Amygdala (tissue), 56 donors: Measurements from ENCODE around the gene RTP1.
A peak's percentile ranks its signal among the peaks of the same experiment; 100 is the strongest.
"Not testable (repeated sequence)": the region's sequence is repeated elsewhere in the genome, so short reads cannot be mapped to it uniquely, and the experiment has no call there.

Source experiments
- DNase-seq, 56 donors: peaks; one replicate each; lab custom pipeline; 2025; lab: John Stamatoyannopoulos, UW

RTP1 gene, protein sequence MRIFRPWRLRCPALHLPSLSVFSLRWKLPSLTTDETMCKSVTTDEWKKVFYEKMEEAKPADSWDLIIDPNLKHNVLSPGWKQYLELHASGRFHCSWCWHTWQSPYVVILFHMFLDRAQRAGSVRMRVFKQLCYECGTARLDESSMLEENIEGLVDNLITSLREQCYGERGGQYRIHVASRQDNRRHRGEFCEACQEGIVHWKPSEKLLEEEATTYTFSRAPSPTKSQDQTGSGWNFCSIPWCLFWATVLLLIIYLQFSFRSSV

DNA sequence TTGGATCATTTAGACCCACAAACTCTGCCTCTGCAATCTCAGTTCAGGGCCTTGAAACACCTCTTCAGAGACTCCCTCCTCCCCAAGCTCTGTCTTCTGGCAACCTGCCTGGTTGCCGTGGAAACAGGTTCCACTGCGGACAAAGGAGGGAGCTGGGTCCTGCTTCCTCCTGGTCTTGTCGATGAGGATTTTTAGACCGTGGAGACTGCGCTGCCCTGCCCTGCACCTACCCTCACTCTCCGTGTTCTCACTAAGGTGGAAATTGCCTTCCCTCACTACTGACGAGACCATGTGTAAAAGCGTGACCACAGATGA, at the start of gene RTP1:
RTP1 (plus strand) TSS at position 152 of the 315 bp plus-strand sequence; CDS start at position 182, 30 bp downstream.
- peak in 17 of 56 donors; percentile 0 to 30 (median 12) for DNase-seq

DNA sequence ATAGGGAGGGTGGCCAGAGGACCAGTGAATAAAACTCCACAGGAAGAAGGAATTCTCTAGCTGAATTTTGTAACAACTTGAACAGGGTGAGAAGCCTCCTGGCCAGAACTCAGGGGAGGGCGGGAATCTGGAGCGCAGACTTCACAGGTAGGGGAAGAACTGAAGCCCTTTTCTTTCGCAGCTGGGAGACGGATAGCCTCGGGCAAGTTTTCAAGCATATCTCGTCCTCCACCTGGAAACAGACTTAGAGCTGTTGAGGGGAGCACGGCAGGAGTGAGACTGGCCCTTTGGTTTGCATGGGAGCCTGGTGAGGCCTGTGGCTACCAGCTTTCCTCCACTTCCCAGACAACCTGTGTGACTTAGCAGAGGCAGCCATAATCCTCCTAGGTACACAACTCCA, 47.1 kb upstream of the RTP1 start:
- DNase-seq: no peak

DNA sequence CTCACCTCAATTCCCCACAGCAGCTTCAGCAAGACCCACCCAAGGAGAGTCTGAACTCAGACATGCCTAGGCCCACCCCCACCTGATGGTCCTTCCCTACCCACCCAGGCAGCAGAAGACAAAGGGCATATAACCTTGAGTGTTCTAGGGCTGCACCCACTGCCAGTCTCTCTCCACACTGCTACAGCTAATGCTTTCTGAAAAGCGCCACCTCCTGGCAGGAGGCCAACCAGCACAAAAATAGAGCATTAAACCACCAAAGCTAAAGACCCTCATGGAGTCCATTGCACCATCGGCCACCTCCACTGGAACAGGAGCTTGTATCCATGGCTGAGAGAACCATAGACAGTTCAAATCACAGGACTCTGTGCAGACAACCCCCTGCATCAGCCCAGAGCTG, 46.7 kb upstream of the RTP1 start:
- no peak for DNase-seq

DNA sequence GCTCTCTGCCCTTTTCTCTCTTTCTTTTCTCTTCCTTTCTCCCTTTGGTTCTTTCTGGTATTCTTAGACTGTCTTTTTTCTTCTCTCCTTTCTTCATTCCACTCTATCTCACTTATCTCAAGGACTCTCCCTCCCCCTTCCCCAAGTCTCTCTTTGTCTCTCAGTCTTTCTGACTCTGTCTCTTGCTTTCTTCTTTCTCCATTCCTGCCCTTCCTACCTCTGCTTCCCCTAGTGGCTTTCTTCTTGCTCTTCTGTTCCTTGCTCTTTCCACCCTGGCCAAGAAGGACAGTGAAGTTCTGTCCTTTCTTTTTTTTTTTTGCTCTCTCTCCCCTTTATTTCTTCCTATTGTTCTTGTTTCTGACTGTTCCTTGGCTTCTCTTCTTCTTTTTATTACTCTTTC, 35.7 kb upstream of the RTP1 start:
- DNase-seq: no peak

DNA sequence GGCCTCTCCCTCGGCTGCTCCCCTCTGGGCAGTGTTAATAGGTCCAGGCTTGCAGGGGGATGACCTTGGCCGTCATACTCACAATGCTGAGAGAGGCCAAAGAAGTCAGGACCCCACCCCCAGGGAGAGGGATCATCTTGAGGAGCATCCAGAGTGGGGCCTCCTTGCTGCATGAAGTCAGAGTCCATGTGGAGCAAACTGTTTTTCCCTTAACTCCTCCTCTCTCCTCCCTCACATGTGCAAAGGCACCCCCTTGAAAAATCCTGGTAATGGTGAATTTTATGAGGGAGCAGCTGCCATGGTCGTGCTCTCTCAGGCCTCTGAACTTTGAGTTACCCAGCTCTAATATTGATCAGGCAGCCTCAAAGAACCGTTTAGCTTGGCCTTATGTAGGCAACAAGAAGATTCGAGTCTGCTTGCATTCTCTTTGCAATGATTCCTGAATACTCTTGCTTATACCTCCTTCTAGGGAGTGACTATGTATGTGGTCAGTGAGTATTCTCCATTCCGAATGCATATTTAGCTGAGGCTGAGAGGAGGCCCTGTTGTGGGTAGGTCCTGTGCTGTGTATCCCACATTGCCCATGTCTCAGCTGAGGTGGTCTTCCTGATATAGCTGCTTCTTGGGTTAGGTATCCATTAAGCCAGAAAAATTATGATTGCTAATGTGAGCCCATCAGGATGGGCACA, 34.9 kb upstream of the RTP1 start:
- no peak for DNase-seq

DNA sequence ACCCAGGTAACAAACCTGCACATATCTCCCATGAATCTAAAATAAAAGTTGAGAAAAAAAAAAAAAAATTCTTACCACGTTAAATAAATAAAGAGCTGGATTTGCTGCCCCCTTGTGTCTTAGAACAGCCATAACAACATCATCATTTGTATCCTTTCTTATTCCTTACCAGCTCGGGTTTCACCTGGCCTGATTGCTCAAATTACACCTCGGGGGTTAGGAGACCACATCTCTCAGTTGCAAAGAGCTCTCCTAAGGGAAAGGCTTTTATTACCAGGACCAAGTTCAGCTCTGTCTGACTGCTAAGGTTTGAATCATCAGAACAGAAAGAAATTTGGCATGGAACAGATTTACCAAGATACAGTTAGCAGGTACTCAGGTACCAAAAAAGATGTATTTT, 32.1 kb upstream of the RTP1 start:
- peak in 3 of 56 donors; percentile 3 to 26 (median 11) for DNase-seq

DNA sequence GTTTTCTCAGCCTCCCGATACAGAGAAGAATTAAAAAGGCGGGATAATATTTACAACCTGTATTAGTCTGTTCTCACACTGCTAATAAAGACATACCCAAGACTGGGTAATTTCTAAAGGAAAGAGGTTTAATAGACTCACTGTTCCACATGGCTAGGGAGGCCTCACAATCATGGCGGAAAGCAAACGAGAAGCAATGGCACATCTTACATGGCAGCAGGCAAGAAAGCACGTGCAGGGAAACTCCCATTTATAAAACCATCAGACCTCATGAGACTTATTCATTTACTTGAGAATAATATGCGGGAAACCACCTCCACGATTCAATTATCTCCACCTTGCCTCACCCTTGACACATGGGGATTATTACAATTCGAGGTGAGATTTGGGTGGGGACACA, 30.5 kb upstream of the RTP1 start:
- DNase-seq: no peak

DNA sequence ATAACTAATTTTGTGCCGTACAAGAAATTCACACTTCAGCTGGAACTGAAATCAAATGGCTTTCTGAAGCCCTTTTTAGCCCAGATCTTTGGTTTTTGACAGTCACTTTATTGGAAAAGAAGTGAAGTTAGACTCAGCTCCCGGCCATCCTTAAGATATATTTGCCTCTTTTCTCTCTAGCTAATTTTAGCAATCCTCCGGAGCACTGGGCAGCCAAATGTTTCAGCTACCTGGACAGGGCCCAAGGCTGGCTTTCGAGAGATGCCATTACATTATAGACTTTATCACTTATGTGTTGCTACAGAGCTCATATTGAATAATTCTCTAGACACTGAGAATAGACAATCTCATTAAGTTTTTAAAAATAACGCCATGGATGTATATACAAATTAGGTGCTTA, 29.5 kb upstream of the RTP1 start:
- DNase-seq: no peak

GRCh38 chr3:187169231-187169960, 27.9 kb upstream of the RTP1 start:
- no peak for DNase-seq

GRCh38 chr3:187170911-187171310, 26.4 kb upstream of the RTP1 start:
- not testable (repeated sequence) for DNase-seq

DNA sequence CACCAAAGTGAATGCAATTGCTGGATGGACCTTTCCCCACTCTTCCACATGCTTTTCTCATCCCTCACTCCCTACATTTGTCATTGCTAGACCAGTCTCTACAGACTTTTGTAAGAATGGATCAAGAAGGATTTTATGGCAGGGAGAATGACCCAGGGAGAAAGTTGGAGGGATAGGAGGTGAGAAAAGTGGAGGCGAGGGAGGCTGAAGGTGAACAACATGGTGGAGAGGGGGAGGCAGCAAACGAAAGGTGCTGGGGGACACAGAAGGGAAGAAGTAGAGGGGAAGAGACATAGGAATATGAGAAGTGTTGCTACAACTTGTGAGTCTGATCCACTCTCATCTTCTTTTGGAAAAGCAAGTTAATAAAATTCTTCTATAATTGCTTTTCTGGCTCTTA, 24.4 kb upstream of the RTP1 start:
- DNase-seq: no peak

DNA sequence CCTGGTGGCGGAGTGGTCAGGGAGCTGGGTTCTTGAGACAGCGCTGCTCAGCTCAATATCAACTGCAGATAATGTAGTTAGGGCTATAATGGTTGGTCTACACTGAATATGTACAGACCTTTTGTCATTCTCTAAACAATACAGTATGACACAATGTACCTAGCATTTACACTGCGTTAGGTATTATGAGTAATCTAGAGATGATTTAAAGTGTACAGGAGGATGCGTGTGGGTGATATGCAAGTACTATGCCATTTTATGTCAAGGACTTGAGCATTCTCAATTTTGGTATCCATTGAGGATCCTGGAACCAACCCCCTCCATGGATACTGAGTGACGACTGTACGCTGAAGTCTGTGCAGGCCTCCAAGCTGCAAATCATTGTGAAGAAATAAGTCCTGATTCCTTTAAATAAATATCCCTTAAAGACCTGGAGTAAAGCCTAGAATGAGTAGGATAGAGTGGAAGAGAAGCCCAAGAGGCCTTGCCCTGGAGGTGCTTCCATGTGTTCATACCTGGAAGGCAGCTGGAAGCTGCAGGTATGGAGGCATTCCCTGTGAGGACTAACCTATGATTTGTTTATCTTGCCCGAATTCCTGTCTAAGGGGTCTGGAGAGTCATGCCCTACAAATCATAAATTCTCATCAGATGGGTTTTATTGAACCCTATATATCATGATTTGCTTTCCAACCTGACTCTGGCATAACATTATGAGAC, 15.7 kb upstream of the RTP1 start:
- DNase-seq: no peak

- DNase-seq: no peak
Measured at GRCh38 chr3:187183210-187183862, 13.9 kb upstream of the RTP1 start.

DNA sequence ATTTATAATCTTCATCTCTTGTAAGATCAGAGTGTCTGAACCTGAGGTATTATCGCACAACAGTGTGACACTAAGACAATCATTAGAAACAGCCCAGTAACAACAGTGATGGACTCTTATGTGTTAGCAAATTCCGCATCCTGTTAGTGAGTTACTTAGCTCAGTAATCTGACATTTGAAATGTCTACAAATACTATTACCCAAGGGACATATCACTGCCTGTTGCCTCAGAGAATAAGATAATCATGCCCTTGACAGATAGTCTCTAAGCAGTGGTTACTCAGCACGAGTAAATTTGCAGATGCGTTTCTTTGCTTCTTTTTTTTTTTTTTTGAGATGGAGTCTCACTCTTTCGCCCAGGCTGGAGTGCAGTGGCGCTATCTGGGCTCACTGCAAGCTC, 13.4 kb upstream of the RTP1 start:
- DNase-seq: no peak

- DNase-seq: no peak
Measured at GRCh38 chr3:187185759-187186158, 11.5 kb upstream of the RTP1 start.

- no peak for DNase-seq
Measured at GRCh38 chr3:187186375-187186774, 10.9 kb upstream of the RTP1 start.

DNA sequence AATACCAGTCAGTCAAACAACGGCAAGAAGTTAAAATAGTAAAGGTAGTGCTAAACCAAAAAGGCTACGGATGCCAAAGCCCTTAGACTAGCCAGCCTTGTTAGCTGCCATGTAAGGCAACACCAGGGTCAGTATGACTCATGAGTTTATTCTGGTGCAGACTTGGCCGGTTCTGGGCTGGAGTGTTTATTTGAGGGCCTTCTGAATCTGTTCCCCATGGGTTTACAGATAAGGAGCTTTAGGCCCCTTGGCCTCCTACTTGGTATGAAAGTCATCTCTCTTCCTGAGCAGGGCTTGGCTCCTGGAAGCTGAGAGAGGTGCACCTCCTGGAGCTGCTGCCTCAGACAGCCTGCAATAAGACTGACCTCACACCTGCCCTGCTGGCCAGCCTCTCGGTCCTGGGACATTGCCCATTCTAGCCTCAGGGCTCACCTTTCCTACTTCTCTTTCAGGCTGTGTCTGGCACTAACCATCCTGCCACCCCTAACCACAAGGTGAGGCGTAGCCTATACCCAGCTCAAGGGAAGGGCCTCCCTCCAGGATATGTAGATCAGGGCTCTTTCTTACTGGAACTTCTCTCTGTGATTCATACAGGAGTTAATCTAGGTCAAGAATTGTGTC, 10.4 kb upstream of the RTP1 start:
- no peak for DNase-seq

DNA sequence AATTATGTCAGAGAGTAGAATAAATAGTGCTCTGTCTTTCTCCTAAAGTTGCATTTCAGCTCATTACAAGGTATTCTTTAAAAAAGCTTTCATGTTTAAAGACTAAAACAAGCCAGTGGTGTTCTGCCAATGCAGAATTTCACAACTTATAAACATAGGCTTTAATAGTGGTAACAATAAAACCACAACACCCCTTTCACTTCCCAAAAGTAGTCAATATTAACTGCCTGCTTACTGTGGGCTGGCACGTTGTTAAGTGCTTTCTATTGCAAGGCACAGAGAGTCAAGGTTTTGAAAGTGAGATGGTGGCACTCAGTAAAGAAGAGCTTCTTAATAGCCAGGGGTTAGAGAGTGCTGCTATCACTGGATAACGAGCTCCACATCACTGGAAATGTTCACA, 8.4 kb upstream of the RTP1 start:
- DNase-seq: no peak

GRCh38 chr3:187191271-187191670, 6.0 kb upstream of the RTP1 start:
- no peak for DNase-seq

GRCh38 chr3:187193181-187193580, 4.1 kb upstream of the RTP1 start:
- DNase-seq: no peak
